Skeletal muscle tissue (tissue), 4 donors: Measurements from ENCODE around the gene KCNK3. TPM values are rescaled to one million over a fixed set of nuclear protein-coding genes. Genes with fewer than 3 reads are reported as not detected.
A peak's percentile ranks its signal among the peaks of the same experiment; 100 is the strongest.

Source experiments
- H3K27ac ChIP-seq: one replicate; pipeline ENCODE4 v1.7.0; 2013; ENCODE audit warnings: mild to moderate bottlenecking, low read depth, low read length, inconsistent platforms
- H3K27me3 ChIP-seq, 3 donors: one replicate each; pipeline ENCODE4 v1.7.0; 2013; ENCODE audit warnings: low read length in 3 of 3; ENCODE audit not compliant: control insufficient read depth in 3 of 3, insufficient read depth in 3 of 3
- H3K36me3 ChIP-seq, 3 donors: one replicate each; pipeline ENCODE4 v1.7.0; 2013; ENCODE audit warnings: low read length in 3 of 3; ENCODE audit not compliant: control insufficient read depth in 3 of 3, insufficient read depth in 3 of 3
- H3K4me1 ChIP-seq, 3 donors: one replicate each; pipeline ENCODE4 v1.7.0; 2013; ENCODE audit warnings: low read length in 3 of 3, mild to moderate bottlenecking in 3 of 3; ENCODE audit not compliant: control insufficient read depth in 3 of 3, insufficient read depth in 3 of 3
- H3K4me3 ChIP-seq, 3 donors: one replicate each; pipeline ENCODE4 v1.7.0; 2013; ENCODE audit warnings: low read length in 3 of 3
- H3K9ac ChIP-seq, 3 donors: one replicate each; pipeline ENCODE4 v1.7.0; 2013; ENCODE audit warnings: low read length in 3 of 3, mild to moderate bottlenecking in 3 of 3, moderate library complexity in 2 of 3, low read depth in 1 of 3
- H3K9me3 ChIP-seq, 3 donors: one replicate each; pipeline ENCODE4 v1.7.0; 2013; ENCODE audit warnings: low read length in 3 of 3; ENCODE audit not compliant: control insufficient read depth in 3 of 3
- total RNA-seq: library from RNA; depleted of rRNA; stranded (reverse); fragments of >200 nt; gene quantifications from one replicate; pipeline ENCODE4 v1.2.3, GENCODE V29; 2014
- donor health status: Osteomylitis.

The KCNK3 gene
- total RNA-seq, 1 donor from 2014 or later, result 0.52 TPM

- peaks cover 33 to 55% (median 53%) of the 10 kb centered on the region in 3 donors for H3K27me3 ChIP-seq
- H3K36me3 ChIP-seq, result no peaks in the 10 kb centered on the region
- no peak overlapping the region for H3K4me3 ChIP-seq
- H3K27ac ChIP-seq, result no peak overlapping the region
- H3K9ac ChIP-seq, result no peak overlapping the region
- peaks cover 0 to 2% (median 2%) of the 10 kb centered on the region in 3 donors for H3K4me1 ChIP-seq
- no peaks in the 10 kb centered on the region for H3K9me3 ChIP-seq
These were observed 6.8 kb downstream of the KCNK3 start for GRCh38 chr2:26699295-26699694.

- no peak overlapping the region for H3K27ac ChIP-seq
- no peaks in the 10 kb centered on the region for H3K9me3 ChIP-seq
- peaks cover 0 to 5% (median 3%) of the 10 kb centered on the region in 3 donors for H3K4me1 ChIP-seq
- no peak overlapping the region for H3K4me3 ChIP-seq
- peaks cover 26 to 47% (median 45%) of the 10 kb centered on the region in 3 donors for H3K27me3 ChIP-seq
- H3K9ac ChIP-seq, result no peak overlapping the region
- H3K36me3 ChIP-seq, result no peaks in the 10 kb centered on the region
These were observed 7.6 kb downstream of the KCNK3 start for GRCh38 chr2:26700078-26700477.

- Histone ChIP-seq H3K27ac (no peak overlapping the region), H3K4me1 (peaks cover 0 to 5% (median 3%) of the 10 kb centered on the region in 3 donors), H3K27me3 (peaks cover 12 to 34% (median 30%) of the 10 kb centered on the region in 3 donors), H3K9ac (no peak overlapping the region), H3K4me3 (no peak overlapping the region), H3K9me3 (no peaks in the 10 kb centered on the region), H3K36me3 (no peaks in the 10 kb centered on the region)
These were observed 9.1 kb downstream of the KCNK3 start for GRCh38 chr2:26701596-26701995.

DNA sequence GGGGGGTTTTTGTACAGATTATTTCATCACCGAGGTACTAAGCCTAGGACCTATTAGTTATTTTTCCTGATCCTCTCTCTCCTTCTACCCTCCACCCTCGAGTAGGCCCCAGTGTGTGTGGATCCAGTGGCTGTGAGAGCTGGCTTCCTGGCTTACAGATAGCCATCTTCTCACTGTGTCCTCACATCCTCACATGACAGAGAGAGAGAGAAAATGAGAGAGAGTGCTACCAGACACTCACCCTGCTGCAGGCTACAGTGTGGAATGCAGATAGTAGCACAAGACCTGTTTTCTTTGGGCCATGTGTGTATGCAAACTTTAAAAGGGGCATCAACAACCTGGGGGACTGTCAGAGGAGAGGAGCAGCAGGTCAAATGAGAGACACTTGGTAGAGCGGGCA lies 9.5 kb downstream of the KCNK3 start:
- H3K4me1 ChIP-seq, result peaks cover under 1 to 5% (median 3%) of the 10 kb centered on the region in 3 donors
- no peak overlapping the region for H3K27ac ChIP-seq
- H3K27me3 ChIP-seq, result peaks cover 10 to 32% (median 26%) of the 10 kb centered on the region in 3 donors
- no peaks in the 10 kb centered on the region for H3K36me3 ChIP-seq
- no peak overlapping the region for H3K9ac ChIP-seq
- no peak overlapping the region for H3K4me3 ChIP-seq
- no peaks in the 10 kb centered on the region for H3K9me3 ChIP-seq

- Histone ChIP-seq H3K4me1 (peaks cover 3 to 6% (median 5%) of the 10 kb centered on the region in 3 donors), H3K36me3 (no peaks in the 10 kb centered on the region), H3K9ac (peak overlapping the region in 1 of 3 donors; percentile 20), H3K27me3 (peaks cover 4 to 13% (median 7%) of the 10 kb centered on the region in 3 donors), H3K27ac (peak overlapping the region; percentile 7), H3K4me3 (no peak overlapping the region), H3K9me3 (no peaks in the 10 kb centered on the region)
These were observed 12.0 kb downstream of the KCNK3 start for GRCh38 chr2:26704441-26704977.

DNA sequence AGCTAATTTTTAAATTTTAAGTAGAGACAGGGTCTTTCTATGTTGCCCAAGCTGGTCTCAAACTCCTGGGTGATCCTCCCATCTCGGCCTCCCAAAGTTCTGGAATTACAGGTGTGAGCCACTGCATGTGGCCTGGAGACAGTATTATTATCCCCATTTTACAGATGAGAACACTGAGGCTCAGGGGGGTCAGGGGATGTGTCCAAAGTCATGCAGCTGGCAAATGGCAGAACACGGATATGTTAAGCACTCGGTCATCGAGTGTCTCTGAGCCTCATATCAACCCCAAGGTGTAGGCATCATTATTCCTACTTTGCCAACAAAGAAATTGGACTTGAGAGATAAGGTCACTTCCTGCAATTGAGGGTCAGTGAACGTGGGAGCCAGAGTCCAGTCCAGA lies 12.6 kb downstream of the KCNK3 start:
- H3K4me3 ChIP-seq, result no peak overlapping the region
- H3K9me3 ChIP-seq, result no peaks in the 10 kb centered on the region
- H3K4me1 ChIP-seq, result peaks cover 3 to 6% (median 5%) of the 10 kb centered on the region in 3 donors
- H3K36me3 ChIP-seq, result no peaks in the 10 kb centered on the region
- H3K9ac ChIP-seq, result no peak overlapping the region
- peak overlapping the region; percentile 7 for H3K27ac ChIP-seq
- peaks cover 2 to 7% (median 3%) of the 10 kb centered on the region in 3 donors for H3K27me3 ChIP-seq

DNA sequence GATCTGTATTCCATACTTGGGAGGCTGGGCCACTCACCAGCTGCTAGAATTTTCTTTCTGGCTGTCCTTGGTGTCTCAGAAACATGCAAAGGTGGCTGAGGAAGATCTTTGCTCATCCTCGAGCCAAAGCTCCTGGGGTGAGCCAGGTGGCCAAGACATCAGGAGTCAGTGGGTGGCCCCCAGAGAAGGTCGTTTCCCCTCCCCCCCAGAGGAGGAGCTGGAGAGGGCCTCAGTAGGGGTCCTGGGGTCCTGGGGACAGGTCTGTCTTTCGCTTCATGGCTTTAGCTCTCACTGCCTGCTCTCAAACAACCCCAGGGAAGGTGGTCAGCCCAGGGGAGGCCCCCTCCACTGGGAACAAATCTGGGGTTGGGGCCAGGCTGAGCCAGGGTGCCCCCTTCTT lies 13.6 kb downstream of the KCNK3 start:
- Histone ChIP-seq H3K4me1 (peaks cover 12 to 13% (median 12%) of the 10 kb centered on the region in 3 donors), H3K27ac (no peak overlapping the region), H3K27me3 (peaks cover 0 to 4% (median 0%) of the 10 kb centered on the region in 3 donors), H3K9me3 (no peaks in the 10 kb centered on the region), H3K36me3 (no peaks in the 10 kb centered on the region), H3K9ac (no peak overlapping the region), H3K4me3 (no peak overlapping the region)

DNA sequence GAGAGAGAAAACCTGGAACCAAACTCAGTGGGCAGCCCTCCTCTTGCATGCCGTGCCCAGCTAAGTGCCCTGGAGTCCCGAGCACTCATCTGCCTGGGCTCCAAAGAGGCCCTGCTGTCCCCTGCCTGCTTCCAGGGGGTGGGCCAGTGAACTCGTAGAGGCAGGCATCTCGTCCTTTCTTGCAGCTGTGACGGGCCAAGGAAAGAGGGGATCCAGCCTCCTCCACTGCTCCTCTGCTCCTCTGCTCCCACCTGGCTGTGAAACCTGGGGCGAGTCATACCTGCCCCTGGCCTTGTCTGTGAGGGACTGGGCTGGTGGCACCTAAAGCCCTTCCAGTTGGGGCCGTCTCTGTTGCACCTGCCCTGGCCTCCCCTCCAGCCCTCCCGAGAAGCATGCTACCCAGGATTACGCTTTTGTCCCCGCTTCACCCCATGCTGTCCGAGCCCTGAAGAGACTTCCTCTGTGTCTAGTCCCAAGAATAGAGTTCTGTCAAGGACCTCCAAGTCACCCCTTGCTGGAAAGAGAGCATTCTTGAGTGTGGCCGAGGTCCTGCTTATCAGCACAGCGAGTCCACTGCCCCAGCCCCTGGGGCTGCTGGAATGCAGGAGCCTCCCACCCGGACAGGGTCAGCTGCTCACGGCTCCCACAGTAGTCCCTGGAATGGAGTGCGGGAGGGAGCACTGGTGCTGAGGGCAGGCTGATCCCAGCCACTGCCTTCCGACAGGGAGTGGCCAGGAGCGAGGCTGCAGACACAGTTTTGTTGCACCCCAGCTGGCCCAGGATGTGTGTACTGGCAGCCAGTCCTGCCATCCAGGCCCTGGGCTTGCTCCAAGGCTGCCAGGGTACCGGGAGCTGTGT lies 14.3 kb downstream of the KCNK3 start:
- Histone ChIP-seq H3K9me3 (no peaks in the 10 kb centered on the region), H3K36me3 (no peaks in the 10 kb centered on the region), H3K4me1 (peaks cover 17 to 20% (median 18%) of the 10 kb centered on the region in 3 donors), H3K27ac (no peak overlapping the region), H3K27me3 (peaks cover 0 to 4% (median 0%) of the 10 kb centered on the region in 3 donors), H3K9ac (no peak overlapping the region), H3K4me3 (no peak overlapping the region)

- Histone ChIP-seq H3K27me3 (peaks cover 0 to 4% (median 0%) of the 10 kb centered on the region in 3 donors), H3K36me3 (no peaks in the 10 kb centered on the region), H3K9ac (no peak overlapping the region), H3K4me3 (no peak overlapping the region), H3K9me3 (no peaks in the 10 kb centered on the region), H3K27ac (no peak overlapping the region), H3K4me1 (peaks cover 25 to 27% (median 26%) of the 10 kb centered on the region in 3 donors)
These were observed 15.2 kb downstream of the KCNK3 start for GRCh38 chr2:26707747-26708146.

GRCh38 chr2:26708457-26708856 lies 15.9 kb downstream of the KCNK3 start:
- Histone ChIP-seq H3K9ac (no peak overlapping the region), H3K27ac (no peak overlapping the region), H3K9me3 (no peaks in the 10 kb centered on the region), H3K27me3 (peaks cover 0 to 4% (median 0%) of the 10 kb centered on the region in 3 donors), H3K36me3 (no peaks in the 10 kb centered on the region), H3K4me1 (peaks cover 29 to 32% (median 29%) of the 10 kb centered on the region in 3 donors), H3K4me3 (no peak overlapping the region)
